Measurements from ENCODE around the gene INSYN1.
A peak's percentile ranks its signal among the peaks of the same experiment; 100 is the strongest.
"Not testable (repeated sequence)": the region's sequence is repeated elsewhere in the genome, so short reads cannot be mapped to it uniquely, and the experiment has no call there.

INSYN1 gene

GRCh38 chr15:73753250-73754130, at the start of gene INSYN1:
Gene INSYN1 (minus strand): TSS chr15:73753351. CDS start chr15:73751130, 2,221 bp downstream.
- peak; percentile 60 for DNase-seq (ENCODE audit: low spot score)

GRCh38 chr15:73802431-73803041, 49.4 kb upstream of the INSYN1 start:
- no peak for DNase-seq (ENCODE audit: low spot score)

- no peak for DNase-seq (ENCODE audit: low spot score)
These were observed 47.7 kb upstream of the INSYN1 start for GRCh38 chr15:73800662-73801345.

- DNase-seq (ENCODE audit: low spot score) = no peak
These were observed 46.3 kb upstream of the INSYN1 start for GRCh38 chr15:73799466-73799865.

- DNase-seq (ENCODE audit: low spot score) = no peak
These were observed 44.4 kb upstream of the INSYN1 start for GRCh38 chr15:73797366-73798158.

GRCh38 chr15:73796331-73796831, 43.2 kb upstream of the INSYN1 start:
- DNase-seq (ENCODE audit: low spot score) = no peak

GRCh38 chr15:73794443-73795133, 41.4 kb upstream of the INSYN1 start:
- DNase-seq (ENCODE audit: low spot score) = no peak

GRCh38 chr15:73792899-73793541, 39.9 kb upstream of the INSYN1 start:
- not testable (repeated sequence) for DNase-seq (ENCODE audit: low spot score)

- no peak for DNase-seq (ENCODE audit: low spot score)
These were observed 39.3 kb upstream of the INSYN1 start for GRCh38 chr15:73792415-73792814.

- no peak for DNase-seq (ENCODE audit: low spot score)
These were observed 36.5 kb upstream of the INSYN1 start for GRCh38 chr15:73789521-73790240.

- no peak for DNase-seq (ENCODE audit: low spot score)
These were observed 34.5 kb upstream of the INSYN1 start for GRCh38 chr15:73787621-73788020.

- no peak for DNase-seq (ENCODE audit: low spot score)
These were observed 33.4 kb upstream of the INSYN1 start for GRCh38 chr15:73786538-73786937.

- not testable (repeated sequence) for DNase-seq (ENCODE audit: low spot score)
These were observed 32.3 kb upstream of the INSYN1 start for GRCh38 chr15:73785256-73786014.

- no peak for DNase-seq (ENCODE audit: low spot score)
These were observed 31.1 kb upstream of the INSYN1 start for GRCh38 chr15:73784291-73784690.

- no peak for DNase-seq (ENCODE audit: low spot score)
These were observed 29.3 kb upstream of the INSYN1 start for GRCh38 chr15:73782344-73782959.

GRCh38 chr15:73781038-73781925, 28.1 kb upstream of the INSYN1 start:
- peak; percentile 45 for DNase-seq (ENCODE audit: low spot score)

GRCh38 chr15:73779974-73780373, 26.8 kb upstream of the INSYN1 start:
- no peak for DNase-seq (ENCODE audit: low spot score)

- no peak for DNase-seq (ENCODE audit: low spot score)
These were observed 24.6 kb upstream of the INSYN1 start for GRCh38 chr15:73777741-73778140.

Data from HuH-7.5 (cell line).